ENCODE data around the gene TNIP1.

Gene TNIP1

GRCh38 chr5:151022511-151023018, 58.3 kb downstream of the TNIP1 start:
- TF ChIP-seq PAX5 (IDR thresholded peaks at IDR 0.05; ENCODE audit: insufficient read depth, low read length, severe bottlenecking) = no peak
- TF ChIP-seq TAF1 (IDR thresholded peaks at IDR 0.05; ENCODE audit: low read depth, low read length) = no peak
- TF ChIP-seq POLR2AphosphoS5 (IDR thresholded peaks at IDR 0.05; ENCODE audit: low read depth, low read length) = no peak
- no peak for TF ChIP-seq SPI1 (IDR thresholded peaks at IDR 0.05; ENCODE audit: low read depth, low read length)
- no peak for TF ChIP-seq POLR2A (IDR thresholded peaks at IDR 0.05; ENCODE audit: low read depth, low read length)
- no peak for TF ChIP-seq POU2F2 (IDR thresholded peaks at IDR 0.05; ENCODE audit: low read depth, low read length)
- FAIRE-seq (no peak), DNase-seq (ENCODE audit: insufficient read length, low spot score) (no peak)

- FAIRE-seq = no peak
- no peak for TF ChIP-seq TAF1 (IDR thresholded peaks at IDR 0.05; ENCODE audit: low read depth, low read length)
- TF ChIP-seq POU2F2 (IDR thresholded peaks at IDR 0.05; ENCODE audit: low read depth, low read length) = no peak
- no peak for TF ChIP-seq POLR2A (IDR thresholded peaks at IDR 0.05; ENCODE audit: low read depth, low read length)
- no peak for TF ChIP-seq POLR2AphosphoS5 (IDR thresholded peaks at IDR 0.05; ENCODE audit: low read depth, low read length)
- no peak for TF ChIP-seq SPI1 (IDR thresholded peaks at IDR 0.05; ENCODE audit: low read depth, low read length)
- no peak for TF ChIP-seq PAX5 (IDR thresholded peaks at IDR 0.05; ENCODE audit: insufficient read depth, low read length, severe bottlenecking)
- no peak for DNase-seq (ENCODE audit: insufficient read length, low spot score)
Measured at GRCh38 chr5:151021746-151022145, 59.1 kb downstream of the TNIP1 start.

GRCh38 chr5:151020304-151021110, 60.3 kb downstream of the TNIP1 start, which contains the start of gene GPX3:
TSS of gene GPX3 (plus strand) at chr5:151020591. CDS start at chr5:151020655, 64 bp downstream.
- no peak for TF ChIP-seq PAX5 (IDR thresholded peaks at IDR 0.05; ENCODE audit: insufficient read depth, low read length, severe bottlenecking)
- 0 out of 2 replicates have a peak, but pooled peaks have one; percentile 28 for TF ChIP-seq SPI1 (IDR thresholded peaks at IDR 0.05; ENCODE audit: low read depth, low read length)
- DNase-seq (ENCODE audit: insufficient read length, low spot score) (peak; percentile 64), FAIRE-seq (peak; percentile 75)

- DNase-seq (ENCODE audit: insufficient read length, low spot score) = no peak
- TF ChIP-seq SPI1 (IDR thresholded peaks at IDR 0.05; ENCODE audit: low read depth, low read length) (no peak), POLR2A (IDR thresholded peaks at IDR 0.05; ENCODE audit: low read depth, low read length) (no peak), POLR2AphosphoS5 (IDR thresholded peaks at IDR 0.05; ENCODE audit: low read depth, low read length) (no peak), TAF1 (IDR thresholded peaks at IDR 0.05; ENCODE audit: low read depth, low read length) (no peak), PAX5 (IDR thresholded peaks at IDR 0.05; ENCODE audit: insufficient read depth, low read length, severe bottlenecking) (no peak)
- no peak for FAIRE-seq
Measured at GRCh38 chr5:151019331-151019730, 61.5 kb downstream of the TNIP1 start.

DNA sequence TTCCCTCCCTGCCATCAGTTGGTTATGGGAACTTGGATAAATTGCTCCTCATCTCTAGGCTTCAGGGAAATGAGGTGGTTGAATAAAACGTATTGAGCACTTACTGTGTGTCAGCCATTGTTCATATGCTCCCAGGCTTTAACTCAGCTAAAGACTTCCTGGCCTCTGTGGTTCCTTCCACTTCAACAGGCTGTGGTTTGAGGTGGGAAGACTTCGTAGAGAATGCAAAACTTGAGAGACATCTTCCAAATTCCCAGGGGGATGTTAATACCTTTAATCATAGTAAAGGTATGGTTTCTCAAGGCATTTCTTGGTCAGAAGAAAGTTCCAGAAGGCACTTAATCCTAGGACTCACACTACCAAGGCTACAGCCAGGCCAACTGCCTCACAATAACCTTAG, 62.0 kb downstream of the TNIP1 start:
- DNase-seq (ENCODE audit: insufficient read length, low spot score) (no peak), FAIRE-seq (no peak)
- no peak for TF ChIP-seq SPI1 (IDR thresholded peaks at IDR 0.05; ENCODE audit: low read depth, low read length)
- no peak for TF ChIP-seq POLR2A (IDR thresholded peaks at IDR 0.05; ENCODE audit: low read depth, low read length)
- TF ChIP-seq TAF1 (IDR thresholded peaks at IDR 0.05; ENCODE audit: low read depth, low read length) = no peak
- no peak for TF ChIP-seq PAX5 (IDR thresholded peaks at IDR 0.05; ENCODE audit: insufficient read depth, low read length, severe bottlenecking)
- no peak for TF ChIP-seq POLR2AphosphoS5 (IDR thresholded peaks at IDR 0.05; ENCODE audit: low read depth, low read length)
- no peak for TF ChIP-seq POU2F2 (IDR thresholded peaks at IDR 0.05; ENCODE audit: low read depth, low read length)

DNA sequence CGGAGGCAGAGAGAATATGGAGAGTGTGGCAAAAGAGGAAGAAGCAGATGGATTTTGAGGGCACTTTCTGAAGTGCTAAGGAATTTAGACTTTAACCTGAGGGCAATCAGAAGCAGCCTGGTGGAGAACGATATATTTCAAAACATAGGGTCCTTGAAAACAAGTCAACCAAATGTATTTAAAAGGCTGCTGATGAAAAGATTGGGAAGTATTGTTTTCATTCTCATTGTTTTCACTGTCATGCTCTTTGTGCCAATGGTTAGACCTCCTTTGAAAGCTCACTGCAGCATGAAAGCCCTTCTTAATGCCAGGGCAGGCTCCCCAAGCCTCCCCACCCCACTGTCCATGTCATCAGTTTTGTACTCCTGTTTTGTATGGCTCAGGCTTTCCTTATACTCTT, 62.9 kb downstream of the TNIP1 start:
- FAIRE-seq = no peak
- TF ChIP-seq SPI1 (IDR thresholded peaks at IDR 0.05; ENCODE audit: low read depth, low read length) (no peak), POLR2AphosphoS5 (IDR thresholded peaks at IDR 0.05; ENCODE audit: low read depth, low read length) (no peak), POU2F2 (IDR thresholded peaks at IDR 0.05; ENCODE audit: low read depth, low read length) (no peak), PAX5 (IDR thresholded peaks at IDR 0.05; ENCODE audit: insufficient read depth, low read length, severe bottlenecking) (no peak), POLR2A (IDR thresholded peaks at IDR 0.05; ENCODE audit: low read depth, low read length) (no peak), TAF1 (IDR thresholded peaks at IDR 0.05; ENCODE audit: low read depth, low read length) (no peak)
- DNase-seq (ENCODE audit: insufficient read length, low spot score) = no peak

DNA sequence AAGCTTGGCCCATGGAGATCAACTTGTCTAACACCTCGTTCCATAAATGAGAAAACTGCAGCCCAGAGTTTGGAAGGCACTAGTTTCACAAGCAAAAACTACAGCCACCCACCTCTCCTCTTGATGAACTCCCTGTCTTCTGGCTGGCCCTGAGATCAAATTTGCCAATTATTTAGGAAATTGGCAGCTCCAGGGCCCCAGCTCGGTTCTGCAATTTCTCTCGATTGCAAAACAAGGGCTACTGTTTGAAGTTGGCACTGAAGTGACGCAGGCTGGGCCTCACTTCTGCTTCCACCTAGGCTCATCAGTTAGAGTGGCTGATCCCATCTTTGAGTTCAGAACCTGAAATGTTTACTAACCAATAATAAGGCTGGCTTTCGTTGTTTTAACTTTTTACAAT, 64.1 kb downstream of the TNIP1 start:
- DNase-seq (ENCODE audit: insufficient read length, low spot score) (no peak), FAIRE-seq (no peak)

GRCh38 chr5:151015974-151016587, 64.8 kb downstream of the TNIP1 start:
- TF ChIP-seq POLR2A (IDR thresholded peaks at IDR 0.05; ENCODE audit: low read depth, low read length) (no peak), SPI1 (IDR thresholded peaks at IDR 0.05; ENCODE audit: low read depth, low read length) (no peak), POU2F2 (IDR thresholded peaks at IDR 0.05; ENCODE audit: low read depth, low read length) (no peak), POLR2AphosphoS5 (IDR thresholded peaks at IDR 0.05; ENCODE audit: low read depth, low read length) (no peak), TAF1 (IDR thresholded peaks at IDR 0.05; ENCODE audit: low read depth, low read length) (no peak), PAX5 (IDR thresholded peaks at IDR 0.05; ENCODE audit: insufficient read depth, low read length, severe bottlenecking) (no peak)
- FAIRE-seq = no peak
- no peak for DNase-seq (ENCODE audit: insufficient read length, low spot score)

More for the DNA sequence above, 64.1 kb downstream of the TNIP1 start:
- no peak for TF ChIP-seq POLR2A (IDR thresholded peaks at IDR 0.05; ENCODE audit: low read depth, low read length)
- no peak for TF ChIP-seq POU2F2 (IDR thresholded peaks at IDR 0.05; ENCODE audit: low read depth, low read length)
- TF ChIP-seq PAX5 (IDR thresholded peaks at IDR 0.05; ENCODE audit: insufficient read depth, low read length, severe bottlenecking) = no peak
- no peak for TF ChIP-seq SPI1 (IDR thresholded peaks at IDR 0.05; ENCODE audit: low read depth, low read length)
- TF ChIP-seq POLR2AphosphoS5 (IDR thresholded peaks at IDR 0.05; ENCODE audit: low read depth, low read length) = no peak
- no peak for TF ChIP-seq TAF1 (IDR thresholded peaks at IDR 0.05; ENCODE audit: low read depth, low read length)

DNA sequence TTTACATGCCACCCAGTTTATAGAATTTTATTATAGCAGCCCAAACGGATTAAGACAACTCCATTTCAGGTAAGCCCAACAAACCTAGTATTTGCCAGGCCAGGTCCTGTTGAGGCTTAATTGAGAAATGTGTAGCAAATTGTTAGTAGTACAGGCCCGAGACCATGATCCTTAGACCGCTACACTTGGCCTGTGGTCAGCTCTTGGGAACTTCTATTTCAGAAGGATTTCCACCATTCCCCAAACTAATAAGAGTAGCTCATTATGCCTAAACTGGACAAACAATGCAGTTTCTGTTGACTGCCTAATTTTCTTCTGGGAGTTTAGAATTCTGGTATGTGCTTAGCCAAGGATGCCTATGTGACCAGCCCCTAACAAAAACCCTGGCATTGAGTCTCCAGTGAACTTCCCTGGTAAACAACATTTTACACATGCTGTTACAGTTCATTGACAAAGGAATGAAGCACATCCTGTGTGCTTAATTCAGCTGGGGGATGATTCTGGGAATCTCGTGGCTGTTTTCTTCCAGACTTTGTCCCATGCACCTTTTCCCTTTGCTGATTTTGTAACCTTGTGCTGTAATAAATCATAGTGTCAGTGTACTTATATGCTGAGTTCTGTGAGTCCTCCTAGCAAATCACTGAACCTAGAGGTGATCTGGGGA, 66.0 kb downstream of the TNIP1 start:
- DNase-seq (ENCODE audit: insufficient read length, low spot score) (no peak), FAIRE-seq (no peak)
- TF ChIP-seq POLR2A (IDR thresholded peaks at IDR 0.05; ENCODE audit: low read depth, low read length) (no peak), POLR2AphosphoS5 (IDR thresholded peaks at IDR 0.05; ENCODE audit: low read depth, low read length) (no peak), SPI1 (IDR thresholded peaks at IDR 0.05; ENCODE audit: low read depth, low read length) (no peak), POU2F2 (IDR thresholded peaks at IDR 0.05; ENCODE audit: low read depth, low read length) (no peak), TAF1 (IDR thresholded peaks at IDR 0.05; ENCODE audit: low read depth, low read length) (no peak), PAX5 (IDR thresholded peaks at IDR 0.05; ENCODE audit: insufficient read depth, low read length, severe bottlenecking) (no peak)

Measured in GM12891 (cell line).